Upper lobe of left lung (tissue), 6 donors: ENCODE results near the gene RANBP3L. TPM values are rescaled to one million over a fixed set of nuclear protein-coding genes. Genes with fewer than 3 reads are reported as not detected.

Experiments
- ATAC-seq, 2 donors: fragments of 200-7000 bp; cut with Tn5 transposase; one replicate each; pipeline ENCODE4 v1.9.1; 2022; ENCODE audit warnings: mild to moderate bottlenecking in 2 of 2, moderate library complexity in 2 of 2; ENCODE audit not compliant: low FRiP score in 2 of 2
- DNase-seq, 2 donors: peaks; one replicate each; pipeline ENCODE4 v3.0.0-alpha.2; 2019 to 2020
- H3K27ac ChIP-seq, 4 donors: fragments of 200-600 bp; sonication (generic); one replicate each; pipeline ENCODE4 v1.5.1; 2016 to 2019
- H3K27me3 ChIP-seq, 4 donors: fragments of 200-600 bp; sonication (generic); one replicate each; pipeline ENCODE4 v1.5.1; 2017 to 2019
- H3K36me3 ChIP-seq, 4 donors: fragments of 200-600 bp; sonication (generic); one replicate each; pipeline ENCODE4 v1.5.1; 2016 to 2019
- H3K4me1 ChIP-seq, 4 donors: fragments of 200-600 bp; sonication (generic); one replicate each; pipeline ENCODE4 v1.5.1; 2018 to 2019
- H3K4me3 ChIP-seq, 4 donors: fragments of 200-600 bp; sonication (generic); one replicate each; pipeline ENCODE4 v1.5.1; 2017 to 2019; ENCODE audit warnings: mild to moderate bottlenecking in 2 of 4, moderate library complexity in 1 of 4
- H3K9me3 ChIP-seq, 4 donors: fragments of 200-600 bp; sonication (generic); one replicate each; pipeline ENCODE4 v1.5.1; 2018 to 2019
- EP300 ChIP-seq, 4 donors: sonication (generic); formaldehyde crosslinking; IDR thresholded peaks; one replicate each; pipeline ENCODE4 v1.5.1; 2017; ENCODE audit warnings: antibody characterized with exemption in 4 of 4, control low read depth in 2 of 4
- POLR2A ChIP-seq, 4 donors: fragments of 450-650 bp; IDR thresholded peaks; one replicate each; pipeline ENCODE4 v1.5.1; 2016 to 2017; ENCODE audit warnings: antibody characterized with exemption in 4 of 4, mild to moderate bottlenecking in 2 of 4
- POLR2AphosphoS5 ChIP-seq, 2 donors: sonication (generic); formaldehyde crosslinking; IDR thresholded peaks; one replicate each; pipeline ENCODE4 v1.5.1; 2017; ENCODE audit warnings: antibody characterized with exemption in 2 of 2
- WGBS, 2 donors: methylation state at CpG; one replicate each; pipeline ENCODE4 v1.1.5; 2017 to 2018; 5-methylcytosine and 5-hydroxymethylcytosine counted together
- total RNA-seq, 6 donors: library from RNA; depleted of rRNA in 4 of 6; stranded (reverse); fragments of >200 nt in 4 of 6; gene quantifications; one replicate each; pipeline versions ENCODE4 v1.1.0 to v1.2.1, GENCODE V29; 2016 to 2021
- TF ChIP-seq, protein P1 (sequence below), 6 experiments: fragments of 450-650 bp in 4 of 6; fragments of 200-600 bp in 2 of 6; sonication (generic) in 2 of 6; IDR thresholded peaks; one replicate each; pipeline ENCODE4 v1.5.1; 2016 to 2019; ENCODE audit warnings: antibody characterized with exemption in 6 of 6
- donor health status: DM: no; HTN: no; CAD: no; lungs with moderate emphysema.
- donor health status: DM: no; HTN: yes; CAD: no; lungs with severe emphysema.

The RANBP3L gene
- total RNA-seq, 6 donors from 2014 or later = 1.1 to 4.6 (median 2.8) TPM

DNA sequence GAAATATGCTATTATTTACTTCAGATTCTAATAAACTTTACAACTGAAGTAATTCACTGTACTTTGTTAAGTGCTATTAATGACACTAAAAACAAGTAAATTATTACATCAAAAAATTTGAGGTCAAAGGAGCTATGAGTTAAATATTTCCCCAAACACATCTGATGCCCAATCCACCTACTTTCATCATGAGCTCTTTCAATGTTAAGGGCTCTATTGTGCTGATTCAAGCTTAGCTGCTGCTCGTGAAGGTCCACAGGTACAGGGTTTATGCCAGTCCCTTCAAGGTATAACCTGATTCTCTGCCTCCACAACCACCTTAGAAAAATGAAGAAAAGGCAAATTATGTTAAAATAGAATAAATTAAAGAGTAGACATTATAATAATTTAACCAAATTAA, 84.1 kb downstream of the RANBP3L start:
- peaks cover 0 to 70% (median 7%) of the 10 kb centered on the region in 4 donors for H3K36me3 ChIP-seq
- no peak overlapping the region for H3K4me3 ChIP-seq
- DNase-seq (no peak), ATAC-seq (no peak)
- H3K27me3 ChIP-seq = no peaks in the 10 kb centered on the region
- no peaks in the 10 kb centered on the region for H3K4me1 ChIP-seq
- H3K9me3 ChIP-seq = no peaks in the 10 kb centered on the region
- no peak overlapping the region for H3K27ac ChIP-seq
- WGBS, 2 donors = 75 to 85% methylated on average over 1 of the region's 1 CpG
- TF ChIP-seq, protein P1, sequence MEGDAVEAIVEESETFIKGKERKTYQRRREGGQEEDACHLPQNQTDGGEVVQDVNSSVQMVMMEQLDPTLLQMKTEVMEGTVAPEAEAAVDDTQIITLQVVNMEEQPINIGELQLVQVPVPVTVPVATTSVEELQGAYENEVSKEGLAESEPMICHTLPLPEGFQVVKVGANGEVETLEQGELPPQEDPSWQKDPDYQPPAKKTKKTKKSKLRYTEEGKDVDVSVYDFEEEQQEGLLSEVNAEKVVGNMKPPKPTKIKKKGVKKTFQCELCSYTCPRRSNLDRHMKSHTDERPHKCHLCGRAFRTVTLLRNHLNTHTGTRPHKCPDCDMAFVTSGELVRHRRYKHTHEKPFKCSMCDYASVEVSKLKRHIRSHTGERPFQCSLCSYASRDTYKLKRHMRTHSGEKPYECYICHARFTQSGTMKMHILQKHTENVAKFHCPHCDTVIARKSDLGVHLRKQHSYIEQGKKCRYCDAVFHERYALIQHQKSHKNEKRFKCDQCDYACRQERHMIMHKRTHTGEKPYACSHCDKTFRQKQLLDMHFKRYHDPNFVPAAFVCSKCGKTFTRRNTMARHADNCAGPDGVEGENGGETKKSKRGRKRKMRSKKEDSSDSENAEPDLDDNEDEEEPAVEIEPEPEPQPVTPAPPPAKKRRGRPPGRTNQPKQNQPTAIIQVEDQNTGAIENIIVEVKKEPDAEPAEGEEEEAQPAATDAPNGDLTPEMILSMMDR (IDR thresholded peaks at IDR 0.05) = no peak
- TF ChIP-seq EP300 (IDR thresholded peaks at IDR 0.05) (no peak), POLR2A (IDR thresholded peaks at IDR 0.05) (no peak), POLR2AphosphoS5 (IDR thresholded peaks at IDR 0.05) (no peak)

DNA sequence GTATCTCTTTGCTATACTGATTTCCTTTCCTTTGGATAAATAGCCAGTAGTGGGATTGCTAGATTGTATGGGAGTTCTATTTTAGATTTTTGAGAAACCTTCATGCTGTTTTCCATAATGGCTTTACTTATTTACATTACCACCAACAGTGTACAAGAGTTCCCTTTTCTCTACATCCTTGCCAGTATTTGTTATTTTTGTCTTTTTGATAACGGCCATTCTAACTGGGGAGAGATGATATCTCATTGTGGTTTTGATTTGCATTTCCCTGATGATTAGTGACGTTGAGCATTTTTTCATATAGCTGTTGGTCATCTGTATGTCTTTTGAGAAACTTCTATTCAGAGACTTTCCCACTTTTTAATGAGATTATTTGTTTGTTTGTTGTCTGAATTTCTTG, 85.8 kb downstream of the RANBP3L start:
- Histone ChIP-seq H3K36me3 (peaks cover 4 to 66% (median 9%) of the 10 kb centered on the region in 4 donors), H3K9me3 (no peaks in the 10 kb centered on the region), H3K4me1 (no peaks in the 10 kb centered on the region), H3K27me3 (no peaks in the 10 kb centered on the region), H3K27ac (no peak overlapping the region), H3K4me3 (no peak overlapping the region)
- 49 to 52% methylated on average over 2 of the region's 2 CpGs for WGBS, 2 donors
- no peak for TF ChIP-seq EP300 (IDR thresholded peaks at IDR 0.05)
- TF ChIP-seq, protein P1 (IDR thresholded peaks at IDR 0.05) = no peak
- no peak for TF ChIP-seq POLR2AphosphoS5 (IDR thresholded peaks at IDR 0.05)
- no peak for TF ChIP-seq POLR2A (IDR thresholded peaks at IDR 0.05)
- no peak for DNase-seq
- no peak for ATAC-seq

DNA sequence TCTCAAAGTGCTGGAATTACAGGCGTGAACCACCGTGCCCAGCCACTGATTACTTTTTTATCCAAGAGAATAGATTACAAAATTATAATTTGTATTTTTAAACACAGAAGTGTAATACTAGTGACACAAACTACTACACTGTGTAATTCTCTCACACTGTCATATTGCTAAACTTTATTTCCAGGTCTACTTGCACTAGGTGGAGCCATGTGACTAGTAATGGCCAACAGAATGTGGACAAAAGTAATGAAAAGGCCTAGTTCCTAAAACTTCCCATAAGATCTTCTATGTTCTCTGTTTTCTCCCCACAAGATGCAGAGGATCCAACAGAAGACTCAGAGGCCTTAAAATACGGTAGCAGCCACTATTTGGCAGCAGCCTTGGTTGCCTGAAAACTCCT, 87.3 kb downstream of the RANBP3L start:
- Histone ChIP-seq H3K4me3 (no peak overlapping the region), H3K4me1 (no peaks in the 10 kb centered on the region), H3K9me3 (no peaks in the 10 kb centered on the region), H3K27me3 (no peaks in the 10 kb centered on the region), H3K36me3 (peaks cover 0 to 62% (median 12%) of the 10 kb centered on the region in 4 donors), H3K27ac (no peak overlapping the region)
- no peak for DNase-seq
- TF ChIP-seq EP300 (IDR thresholded peaks at IDR 0.05) (no peak), POLR2A (IDR thresholded peaks at IDR 0.05) (no peak), POLR2AphosphoS5 (IDR thresholded peaks at IDR 0.05) (no peak)
- TF ChIP-seq, protein P1 (IDR thresholded peaks at IDR 0.05) = no peak
- 88 to 91% methylated on average over 3 of the region's 3 CpGs for WGBS, 2 donors
- ATAC-seq = no peak

DNA sequence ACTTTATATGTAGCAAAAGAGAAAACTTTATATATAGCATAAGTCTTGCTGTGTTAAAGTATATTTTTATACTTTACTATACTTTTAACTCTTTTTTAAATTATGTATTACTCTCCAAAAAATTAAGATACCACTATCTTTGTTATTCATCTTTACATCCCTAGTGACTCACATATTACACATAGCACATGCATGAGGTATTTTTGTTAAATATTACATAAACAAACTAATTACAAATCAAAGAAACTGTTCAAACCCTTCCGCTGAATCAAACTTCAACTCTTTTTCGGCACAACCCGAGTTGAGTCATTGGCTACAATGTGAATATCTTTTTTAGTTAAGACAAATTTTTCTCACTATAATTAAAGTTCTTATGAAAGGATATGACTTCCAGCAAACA, 92.0 kb downstream of the RANBP3L start:
- no peak for ATAC-seq
- Histone ChIP-seq H3K9me3 (no peaks in the 10 kb centered on the region), H3K27me3 (no peaks in the 10 kb centered on the region), H3K4me3 (no peak overlapping the region), H3K4me1 (no peaks in the 10 kb centered on the region), H3K27ac (no peak overlapping the region), H3K36me3 (peaks cover 0 to 55% (median 10%) of the 10 kb centered on the region in 4 donors)
- no peak for DNase-seq
- 95 to 97% methylated on average over 3 of the region's 3 CpGs for WGBS, 2 donors
- TF ChIP-seq, protein P1 (IDR thresholded peaks at IDR 0.05) = no peak
- TF ChIP-seq POLR2A (IDR thresholded peaks at IDR 0.05) (no peak), EP300 (IDR thresholded peaks at IDR 0.05) (no peak), POLR2AphosphoS5 (IDR thresholded peaks at IDR 0.05) (no peak)

DNA sequence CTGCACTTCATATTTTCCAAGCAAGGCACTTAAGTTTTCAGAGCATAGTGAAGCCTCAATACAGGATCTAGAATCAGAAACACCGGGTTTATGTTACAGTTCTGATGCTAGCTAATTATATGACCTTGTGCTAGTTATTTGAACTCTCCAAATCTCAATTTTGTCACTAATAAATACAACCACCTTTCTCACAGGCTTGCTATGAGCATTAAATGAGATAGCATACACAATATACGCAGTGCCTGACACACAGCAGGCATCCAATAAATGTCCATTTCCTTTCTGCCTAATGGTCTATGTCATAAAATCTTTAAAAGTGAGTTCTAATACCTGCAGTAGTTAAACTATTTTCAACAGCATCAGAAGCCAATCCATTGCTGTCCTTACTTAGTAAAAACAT, 92.9 kb downstream of the RANBP3L start:
- Histone ChIP-seq H3K27me3 (no peaks in the 10 kb centered on the region), H3K4me1 (no peaks in the 10 kb centered on the region), H3K36me3 (peaks cover 0 to 54% (median 10%) of the 10 kb centered on the region in 4 donors), H3K9me3 (no peaks in the 10 kb centered on the region), H3K4me3 (no peak overlapping the region), H3K27ac (no peak overlapping the region)
- 96% methylated on average over 2 of the region's 2 CpGs for WGBS, 2 donors
- ATAC-seq (no peak), DNase-seq (no peak)
- TF ChIP-seq EP300 (IDR thresholded peaks at IDR 0.05) = no peak
- TF ChIP-seq POLR2A (IDR thresholded peaks at IDR 0.05) = no peak
